ENCODE data around the gene NDUFS6. TPM values are rescaled to one million over a fixed set of nuclear protein-coding genes. Genes with fewer than 3 reads are reported as not detected.

Gene NDUFS6
- total RNA-seq, 1 experiment from 2014 or later: 104 TPM

DNA sequence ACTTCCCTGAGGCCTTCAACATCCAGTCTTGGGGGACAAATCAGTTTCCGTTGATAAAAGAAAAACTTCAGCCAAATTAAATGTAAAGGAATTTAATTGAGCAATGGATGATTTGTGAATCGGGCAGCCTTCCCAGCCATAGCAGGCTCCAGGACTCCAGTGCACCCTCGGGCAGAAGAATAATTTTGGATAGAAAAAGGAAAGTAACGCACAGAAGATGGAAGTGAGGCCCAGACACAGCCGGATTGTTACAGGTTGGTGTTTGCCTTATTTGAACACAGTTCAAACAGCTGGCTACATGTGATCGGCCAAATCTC, 20.6 kb upstream of the NDUFS6 start:
- intact Hi-C loops (cut with micrococcal nuclease): no loop called here
- H3K27ac ChIP-seq (ENCODE audit: low read length): no peak overlapping the region
- H3K9ac ChIP-seq (ENCODE audit: low read length): no peak overlapping the region
- no peaks in the 10 kb centered on the region for H3K27me3 ChIP-seq (ENCODE audit: low read length)
- TF ChIP-seq EZH2 (IDR thresholded peaks at IDR 0.05; ENCODE audit: low read length, unreplicated experiment): no peak
- H3K9me3 ChIP-seq (ENCODE audit: low read length): no peaks in the 10 kb centered on the region
- ChIA-PET CTCF (no interaction called here), POLR2A (ENCODE audit: unreplicated experiment) (no interaction called here)
- DNase-seq: no peak
- no peak for ATAC-seq
- no peak overlapping the region for H3K4me3 ChIP-seq (ENCODE audit: low read length)
- H2AFZ ChIP-seq (ENCODE audit: low read length): no peak overlapping the region
- H3K79me2 ChIP-seq (ENCODE audit: low read length): no peaks in the 10 kb centered on the region
- H3K36me3 ChIP-seq (ENCODE audit: low read depth, low read length): no peaks in the 10 kb centered on the region
- no peak overlapping the region for H3K4me2 ChIP-seq (ENCODE audit: low read length)
- H4K20me1 ChIP-seq (ENCODE audit: low read length): no peaks in the 10 kb centered on the region
- no TSS peak for BruUV-seq (replicated peaks)
- no peaks in the 10 kb centered on the region for H3K4me1 ChIP-seq (ENCODE audit: insufficient read depth, low read length)
- H3K9me2 ChIP-seq (replicated peaks; ENCODE audit: low read length): no peaks in the 10 kb centered on the region
- no peaks in the 10 kb centered on the region for H3F3A ChIP-seq (ENCODE audit: low read length, unreplicated experiment)

DNA sequence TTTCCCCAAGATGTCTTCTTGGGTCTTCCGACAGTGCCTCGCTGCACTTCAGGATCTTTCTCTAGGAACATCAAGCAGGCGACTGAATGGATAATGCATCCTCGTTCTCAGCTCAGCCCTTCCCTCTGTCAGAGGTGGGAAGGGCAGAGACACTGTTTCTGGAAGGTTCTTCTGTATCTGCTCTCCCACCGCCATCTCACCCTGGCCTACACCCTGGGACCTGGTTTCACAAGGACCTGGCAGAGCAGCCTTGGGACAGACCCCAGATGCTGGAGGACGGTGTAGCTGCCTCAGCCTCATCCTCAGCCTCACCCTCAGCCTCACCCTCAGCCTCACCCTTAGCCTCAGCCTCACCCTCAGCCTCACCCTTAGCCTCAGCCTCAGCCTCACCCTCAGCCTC, 20.1 kb upstream of the NDUFS6 start:
- Histone ChIP-seq H3K27ac (ENCODE audit: low read length) (no peak overlapping the region), H4K20me1 (ENCODE audit: low read length) (no peaks in the 10 kb centered on the region), H3K27me3 (ENCODE audit: low read length) (no peaks in the 10 kb centered on the region), H3K9me2 (replicated peaks; ENCODE audit: low read length) (no peaks in the 10 kb centered on the region), H3K4me2 (ENCODE audit: low read length) (no peak overlapping the region), H3F3A (ENCODE audit: low read length, unreplicated experiment) (no peaks in the 10 kb centered on the region), H3K36me3 (ENCODE audit: low read depth, low read length) (no peaks in the 10 kb centered on the region), H3K79me2 (ENCODE audit: low read length) (no peaks in the 10 kb centered on the region), H2AFZ (ENCODE audit: low read length) (no peak overlapping the region), H3K4me1 (ENCODE audit: insufficient read depth, low read length) (no peaks in the 10 kb centered on the region), H3K9ac (ENCODE audit: low read length) (no peak overlapping the region), H3K9me3 (ENCODE audit: low read length) (no peaks in the 10 kb centered on the region), H3K4me3 (ENCODE audit: low read length) (no peak overlapping the region)
- POLR2A ChIA-PET (ENCODE audit: unreplicated experiment): no interaction called here
- TF ChIP-seq, protein P1, sequence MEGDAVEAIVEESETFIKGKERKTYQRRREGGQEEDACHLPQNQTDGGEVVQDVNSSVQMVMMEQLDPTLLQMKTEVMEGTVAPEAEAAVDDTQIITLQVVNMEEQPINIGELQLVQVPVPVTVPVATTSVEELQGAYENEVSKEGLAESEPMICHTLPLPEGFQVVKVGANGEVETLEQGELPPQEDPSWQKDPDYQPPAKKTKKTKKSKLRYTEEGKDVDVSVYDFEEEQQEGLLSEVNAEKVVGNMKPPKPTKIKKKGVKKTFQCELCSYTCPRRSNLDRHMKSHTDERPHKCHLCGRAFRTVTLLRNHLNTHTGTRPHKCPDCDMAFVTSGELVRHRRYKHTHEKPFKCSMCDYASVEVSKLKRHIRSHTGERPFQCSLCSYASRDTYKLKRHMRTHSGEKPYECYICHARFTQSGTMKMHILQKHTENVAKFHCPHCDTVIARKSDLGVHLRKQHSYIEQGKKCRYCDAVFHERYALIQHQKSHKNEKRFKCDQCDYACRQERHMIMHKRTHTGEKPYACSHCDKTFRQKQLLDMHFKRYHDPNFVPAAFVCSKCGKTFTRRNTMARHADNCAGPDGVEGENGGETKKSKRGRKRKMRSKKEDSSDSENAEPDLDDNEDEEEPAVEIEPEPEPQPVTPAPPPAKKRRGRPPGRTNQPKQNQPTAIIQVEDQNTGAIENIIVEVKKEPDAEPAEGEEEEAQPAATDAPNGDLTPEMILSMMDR (conservative IDR thresholded peaks at IDR 0.05; ENCODE audit: low read depth, low read length): no peak
- TF ChIP-seq EZH2phosphoT487 (IDR thresholded peaks at IDR 0.05; ENCODE audit: borderline replicate concordance, low read length) (no peak), EZH2 (IDR thresholded peaks at IDR 0.05; ENCODE audit: low read length, unreplicated experiment) (no peak)
- intact Hi-C loops (cut with micrococcal nuclease): no loop called here
- CTCF ChIA-PET: no interaction called here
- no peak for DNase-seq
- no TSS peak for BruUV-seq (replicated peaks)
- no peak for ATAC-seq

DNA sequence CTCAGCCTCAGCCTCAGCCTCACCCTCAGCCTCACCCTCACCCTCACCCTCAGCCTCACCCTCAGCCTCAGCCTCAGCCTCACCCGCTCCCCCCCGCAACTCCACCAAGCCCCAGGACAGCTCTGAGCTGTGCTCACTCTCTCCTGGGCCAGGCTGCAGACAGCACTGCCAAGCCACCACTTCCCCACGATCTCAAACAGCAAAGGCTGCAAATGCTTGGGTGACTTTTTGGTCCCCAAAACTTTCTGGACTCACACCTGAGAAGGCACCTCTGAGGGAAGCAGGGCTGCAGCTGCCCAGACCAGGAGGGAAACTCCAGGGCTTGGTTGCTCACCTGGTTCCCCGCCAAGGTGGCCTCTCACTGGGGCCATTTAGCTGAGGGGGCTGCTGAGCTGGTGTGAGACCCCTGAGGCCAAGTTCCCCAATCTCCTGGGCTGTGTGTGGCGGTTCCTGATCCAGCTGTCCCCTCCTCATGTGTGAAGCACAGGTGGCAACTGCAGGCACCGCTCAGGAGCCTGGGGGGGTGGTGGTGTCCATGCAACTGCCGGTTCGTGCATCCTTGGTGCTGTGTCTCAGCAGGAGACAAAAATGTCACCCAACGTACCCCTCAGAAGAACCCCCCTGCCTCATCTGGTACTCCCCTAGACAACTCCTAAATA, 19.4 kb upstream of the NDUFS6 start:
- POLR2A ChIA-PET (ENCODE audit: unreplicated experiment): no interaction called here

More for the DNA sequence above, 19.4 kb upstream of the NDUFS6 start:
- Histone ChIP-seq H3K9me3 (ENCODE audit: low read length) (no peaks in the 10 kb centered on the region), H4K20me1 (ENCODE audit: low read length) (no peaks in the 10 kb centered on the region), H3K27ac (ENCODE audit: low read length) (no peak overlapping the region), H3K27me3 (ENCODE audit: low read length) (no peaks in the 10 kb centered on the region), H3F3A (ENCODE audit: low read length, unreplicated experiment) (no peaks in the 10 kb centered on the region), H3K4me2 (ENCODE audit: low read length) (no peak overlapping the region), H2AFZ (ENCODE audit: low read length) (no peak overlapping the region), H3K79me2 (ENCODE audit: low read length) (no peaks in the 10 kb centered on the region), H3K4me3 (ENCODE audit: low read length) (no peak overlapping the region), H3K9me2 (replicated peaks; ENCODE audit: low read length) (no peaks in the 10 kb centered on the region), H3K36me3 (ENCODE audit: low read depth, low read length) (no peaks in the 10 kb centered on the region), H3K9ac (ENCODE audit: low read length) (no peak overlapping the region), H3K4me1 (ENCODE audit: insufficient read depth, low read length) (no peaks in the 10 kb centered on the region)
- DNase-seq (no peak), ATAC-seq (no peak)
- TF ChIP-seq, protein P1 (conservative IDR thresholded peaks at IDR 0.05; ENCODE audit: low read depth, low read length): no peak
- TF ChIP-seq EZH2phosphoT487 (IDR thresholded peaks at IDR 0.05; ENCODE audit: borderline replicate concordance, low read length) (no peak), EZH2 (IDR thresholded peaks at IDR 0.05; ENCODE audit: low read length, unreplicated experiment) (no peak)
- intact Hi-C loops (cut with micrococcal nuclease): no loop called here
- CTCF ChIA-PET: no interaction called here
- no TSS peak for BruUV-seq (replicated peaks)
